NK-92 (cell line): Measurements from ENCODE around the gene TEKT5.
"Not testable (repeated sequence)": the region's sequence is repeated elsewhere in the genome, so short reads cannot be mapped to it uniquely, and the experiment has no call there.

Experiments used
- DNase-seq: peaks from one replicate; lab custom pipeline; 2025; ENCODE audit not compliant: unreplicated experiment; lab: John Stamatoyannopoulos, UW

Gene TEKT5

GRCh38 chr16:10660950-10661635 is 33.6 kb downstream of the TEKT5 start:
- DNase-seq, result no peak

- DNase-seq, result no peak
Observed at GRCh38 chr16:10658943-10659342, 35.8 kb downstream of the TEKT5 start.

GRCh38 chr16:10657925-10658324 is 36.8 kb downstream of the TEKT5 start:
- no peak for DNase-seq

- no peak for DNase-seq
Observed at GRCh38 chr16:10656618-10657017, 38.1 kb downstream of the TEKT5 start.

GRCh38 chr16:10655415-10655977 is 39.2 kb downstream of the TEKT5 start:
- no peak for DNase-seq

GRCh38 chr16:10654592-10655414 is 39.9 kb downstream of the TEKT5 start:
- no peak for DNase-seq

- DNase-seq, result no peak
Observed at GRCh38 chr16:10652730-10653590, 41.8 kb downstream of the TEKT5 start.

GRCh38 chr16:10649098-10649497 is 45.6 kb downstream of the TEKT5 start:
- not testable (repeated sequence) for DNase-seq

GRCh38 chr16:10647721-10648296 is 46.9 kb downstream of the TEKT5 start:
- DNase-seq, result no peak

- DNase-seq, result no peak
Observed at GRCh38 chr16:10647264-10647720, 47.4 kb downstream of the TEKT5 start.

GRCh38 chr16:10646581-10647263 is 48.0 kb downstream of the TEKT5 start:
- DNase-seq, result no peak

- no peak for DNase-seq
Observed at GRCh38 chr16:10646228-10646580, 48.5 kb downstream of the TEKT5 start.

- DNase-seq, result no peak
Observed at GRCh38 chr16:10644092-10644491, 50.6 kb downstream of the TEKT5 start.

GRCh38 chr16:10642964-10643363 is 51.8 kb downstream of the TEKT5 start:
- no peak for DNase-seq

GRCh38 chr16:10641953-10642949 is 52.5 kb downstream of the TEKT5 start:
- DNase-seq, result no peak

GRCh38 chr16:10641555-10641952 is 53.2 kb downstream of the TEKT5 start:
- no peak for DNase-seq

GRCh38 chr16:10640934-10641333 is 53.8 kb downstream of the TEKT5 start:
- no peak for DNase-seq

- DNase-seq, result no peak
Observed at GRCh38 chr16:10638101-10638500, 56.6 kb downstream of the TEKT5 start.
